Stimulated activated CD4-positive, alpha-beta T cell treated with anti-CD3 and anti-CD28 coated beads, Interleukin-12 subunit alpha, Interleukin-12 subunit beta, amount 100 ng/mL, for 4 hours (primary cell): Measurements from ENCODE around the gene ACOT11.

Experiments used
- DNase-seq: peaks from one replicate; pipeline ENCODE4 v3.0.0-alpha.2; 2020

ACOT11 gene

GRCh38 chr1:54593571-54594160, 45.6 kb downstream of the ACOT11 start:
- DNase-seq, result no peak

DNA sequence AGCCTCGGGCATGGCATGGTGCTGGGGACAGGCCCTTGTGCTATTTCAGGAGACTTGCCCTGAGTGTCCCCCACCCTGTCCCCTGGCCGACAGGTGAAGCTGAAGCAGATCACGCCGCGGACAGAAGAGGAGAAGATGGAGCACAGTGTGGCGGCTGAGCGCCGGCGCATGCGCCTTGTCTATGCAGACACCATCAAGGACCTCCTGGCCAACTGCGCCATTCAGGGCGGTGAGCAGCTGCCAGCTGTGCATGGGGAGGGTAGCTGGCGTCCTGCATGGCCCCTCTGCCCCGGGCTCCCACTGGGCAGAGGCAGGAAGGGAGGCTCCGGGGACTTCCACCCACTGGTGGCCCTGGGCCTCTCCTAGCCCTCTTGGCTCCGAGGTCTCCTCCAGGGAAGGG, 46.4 kb downstream of the ACOT11 start:
- no peak for DNase-seq

DNA sequence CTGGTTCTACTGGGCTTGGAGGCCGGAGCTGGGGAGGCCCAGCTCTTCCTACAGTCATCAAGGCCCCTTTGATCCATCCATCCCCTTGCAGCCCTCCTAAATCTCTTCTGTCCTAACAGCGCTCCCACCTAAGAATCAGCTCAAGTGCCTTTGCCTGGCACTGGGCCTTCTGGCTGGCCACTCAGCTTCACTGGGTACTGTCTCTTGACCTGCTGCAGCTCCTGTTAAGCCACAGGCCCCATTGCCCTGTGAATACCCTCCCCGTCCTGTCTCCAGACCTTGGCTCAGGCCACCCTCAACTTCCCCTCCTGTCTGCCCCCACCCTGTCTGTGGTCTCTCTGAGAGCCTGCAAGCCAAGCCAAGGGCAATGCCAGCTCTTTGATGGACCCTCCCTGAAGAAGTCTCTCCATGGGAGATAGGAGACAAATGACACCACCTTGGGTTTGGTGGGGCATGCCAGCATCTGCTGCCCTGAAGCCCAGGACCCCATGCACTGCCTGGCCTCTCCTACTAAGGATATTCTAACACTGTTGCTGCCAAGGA, 48.0 kb downstream of the ACOT11 start:
- no peak for DNase-seq

- DNase-seq, result no peak
Measured at GRCh38 chr1:54596756-54597155, 48.7 kb downstream of the ACOT11 start.

- no peak for DNase-seq
Measured at GRCh38 chr1:54597455-54598030, 49.5 kb downstream of the ACOT11 start.

DNA sequence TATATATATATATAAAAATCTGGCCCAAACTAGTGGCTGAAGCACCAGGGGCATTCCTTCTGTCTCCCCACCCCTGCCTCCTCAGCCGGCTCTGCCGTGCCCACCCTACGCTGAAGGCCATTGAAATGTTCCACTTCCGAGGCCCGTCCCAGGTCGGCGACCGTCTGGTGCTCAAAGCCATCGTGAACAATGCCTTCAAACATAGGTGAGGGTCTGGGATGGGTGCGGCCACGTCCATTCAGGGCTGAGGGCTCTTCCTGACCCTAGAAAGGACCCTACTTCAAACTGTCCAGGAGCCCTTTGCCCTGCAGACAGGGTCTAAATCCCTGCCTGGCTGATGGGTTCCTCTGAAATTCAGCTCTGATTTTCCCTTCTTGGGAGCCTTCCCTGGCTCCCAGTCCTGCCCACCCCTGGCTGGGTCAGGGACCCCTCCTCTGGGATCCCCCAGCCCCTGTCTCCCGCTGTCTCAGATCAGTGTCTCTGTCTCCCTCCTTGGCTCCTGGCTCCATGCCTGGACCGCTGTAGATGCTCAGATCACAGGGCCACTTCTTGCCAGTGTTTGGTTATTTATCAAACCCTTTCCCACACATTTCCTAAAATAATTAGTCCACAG, 51.3 kb downstream of the ACOT11 start:
- no peak for DNase-seq

GRCh38 chr1:54600947-54601721, 53.1 kb downstream of the ACOT11 start:
- DNase-seq, result no peak

DNA sequence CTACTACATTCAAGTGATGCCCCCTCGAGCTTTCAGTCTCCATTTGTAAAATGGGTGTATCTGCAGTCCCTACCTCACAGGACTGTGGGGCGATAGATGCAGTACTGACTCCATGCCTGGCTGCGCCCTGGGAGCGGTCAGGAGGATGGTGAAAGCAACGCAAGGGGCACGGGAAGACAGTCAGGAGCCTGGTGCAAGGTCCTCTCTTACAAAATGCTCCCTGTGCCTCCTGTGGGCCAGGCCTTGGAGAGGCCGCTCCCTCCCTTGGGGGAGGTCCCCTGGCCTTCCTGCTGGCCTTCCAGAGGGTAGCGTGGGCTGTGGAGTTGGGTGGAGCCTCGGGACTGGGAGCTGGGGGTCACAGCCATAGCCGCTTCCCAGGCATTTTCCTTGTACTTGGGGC, 53.7 kb downstream of the ACOT11 start:
- DNase-seq, result no peak

- no peak for DNase-seq
Measured at GRCh38 chr1:54602554-54602953, 54.5 kb downstream of the ACOT11 start.

GRCh38 chr1:54603241-54603640, 55.2 kb downstream of the ACOT11 start:
- DNase-seq, result no peak

DNA sequence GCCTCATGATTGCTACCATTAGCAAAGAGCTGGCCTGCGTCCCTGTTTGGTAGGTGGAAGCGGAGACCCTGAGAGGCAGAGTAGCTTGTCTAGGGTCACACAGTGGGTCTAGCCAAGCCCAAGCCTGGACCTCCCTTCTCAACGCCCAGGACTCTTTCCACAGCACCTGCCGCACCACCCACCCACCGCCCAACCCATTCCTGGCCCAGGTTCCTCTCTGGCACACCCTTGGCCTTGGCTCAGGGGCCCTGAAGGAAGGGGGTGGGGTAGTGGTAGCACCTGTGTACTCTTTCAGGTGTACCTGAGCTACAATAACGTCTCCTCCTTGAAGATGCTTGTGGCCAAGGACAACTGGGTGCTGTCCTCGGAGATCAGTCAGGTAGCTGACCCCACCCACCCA, 56.0 kb downstream of the ACOT11 start:
- DNase-seq, result no peak

- peak; percentile 6 for DNase-seq
Measured at GRCh38 chr1:54604572-54605370, 56.7 kb downstream of the ACOT11 start.

DNA sequence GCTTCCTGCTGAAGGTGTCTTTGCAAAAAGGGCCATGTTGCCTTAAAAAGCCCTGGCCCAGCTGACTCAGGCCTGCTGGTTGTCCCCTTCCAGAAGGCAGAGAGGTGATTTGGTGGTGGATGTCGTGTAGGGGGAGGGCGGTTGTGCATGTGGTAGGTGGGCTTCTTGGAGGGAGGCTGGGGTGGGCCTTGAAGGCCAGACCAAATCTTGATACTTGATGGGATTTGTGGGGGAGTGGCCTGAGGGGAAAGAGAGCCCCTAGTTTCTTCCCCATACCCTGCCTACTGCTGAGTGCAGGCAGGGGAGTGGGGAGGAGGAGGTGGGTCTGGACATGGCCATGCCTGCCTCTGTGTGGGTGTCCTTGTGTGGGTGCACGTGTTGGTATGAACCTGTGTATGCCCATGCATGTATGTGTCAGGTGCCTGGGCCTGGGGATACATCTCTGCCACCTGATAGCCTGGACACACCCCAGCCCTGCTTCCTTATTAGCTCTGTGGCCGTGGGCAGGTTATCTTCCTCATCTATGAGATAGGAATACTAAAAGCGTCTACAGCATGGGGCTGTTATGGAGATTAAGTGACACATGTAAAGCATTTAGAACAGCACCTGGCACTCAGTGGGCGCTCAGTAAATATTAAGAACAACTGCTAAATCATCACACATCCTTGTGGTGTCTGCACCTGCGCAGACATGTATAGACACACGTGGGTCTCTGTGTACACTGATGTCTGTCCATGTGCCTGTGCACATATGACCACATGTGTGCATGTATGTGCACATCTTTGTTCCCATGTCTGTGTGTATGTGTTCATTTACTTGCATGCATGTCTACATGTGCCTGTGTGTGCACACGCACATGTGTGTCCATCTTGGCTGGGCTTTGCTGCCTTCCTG, 58.3 kb downstream of the ACOT11 start:
- no peak for DNase-seq

DNA sequence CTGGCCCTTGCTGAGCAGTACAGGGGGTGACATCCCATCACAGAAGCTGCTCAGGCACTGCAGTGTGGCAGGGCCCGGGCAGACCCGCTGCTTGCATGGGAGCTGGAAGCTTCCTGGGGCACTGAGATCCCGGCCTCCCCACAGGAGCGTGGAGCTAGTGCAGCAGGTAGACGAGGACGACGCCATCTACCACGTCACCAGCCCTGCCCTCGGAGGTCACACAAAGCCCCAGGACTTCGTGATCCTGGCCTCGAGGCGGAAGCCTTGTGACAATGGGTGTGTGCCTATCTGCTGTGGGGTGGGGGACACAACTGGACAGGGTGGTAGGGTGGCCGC, 58.9 kb downstream of the ACOT11 start:
- DNase-seq, result no peak

GRCh38 chr1:54607821-54608565, 60.0 kb downstream of the ACOT11 start:
- DNase-seq, result no peak

DNA sequence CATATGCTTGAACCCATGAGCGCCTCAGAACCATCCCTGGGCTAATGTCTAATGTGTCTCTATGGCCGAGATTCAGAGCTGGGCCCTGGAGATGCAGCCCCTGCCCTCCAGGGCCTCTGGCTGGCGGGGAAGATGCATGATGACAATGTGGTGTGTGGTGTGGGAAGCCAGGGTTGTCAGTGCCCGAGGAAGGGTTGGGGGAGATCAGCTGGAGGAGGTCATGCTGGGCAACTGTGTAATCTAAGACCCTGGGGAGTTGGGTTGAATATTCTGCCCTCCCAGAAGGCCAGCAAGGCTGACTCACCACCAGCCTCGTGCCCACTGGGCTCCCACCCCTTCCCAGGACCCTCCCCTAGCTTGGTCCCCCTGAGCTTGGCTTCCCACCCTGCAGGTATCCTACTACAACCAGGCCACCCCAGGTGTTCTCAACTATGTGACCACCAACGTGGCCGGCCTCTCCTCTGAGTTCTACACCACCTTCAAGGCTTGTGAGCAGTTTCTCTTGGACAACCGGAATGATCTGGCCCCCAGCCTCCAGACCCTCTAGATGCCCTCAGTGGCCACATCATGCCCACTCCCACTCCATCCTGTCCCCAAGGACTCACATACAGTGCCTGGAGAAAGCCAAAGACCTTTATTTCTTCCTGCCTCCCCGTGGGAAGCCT, 60.7 kb downstream of the ACOT11 start:
- no peak for DNase-seq

DNA sequence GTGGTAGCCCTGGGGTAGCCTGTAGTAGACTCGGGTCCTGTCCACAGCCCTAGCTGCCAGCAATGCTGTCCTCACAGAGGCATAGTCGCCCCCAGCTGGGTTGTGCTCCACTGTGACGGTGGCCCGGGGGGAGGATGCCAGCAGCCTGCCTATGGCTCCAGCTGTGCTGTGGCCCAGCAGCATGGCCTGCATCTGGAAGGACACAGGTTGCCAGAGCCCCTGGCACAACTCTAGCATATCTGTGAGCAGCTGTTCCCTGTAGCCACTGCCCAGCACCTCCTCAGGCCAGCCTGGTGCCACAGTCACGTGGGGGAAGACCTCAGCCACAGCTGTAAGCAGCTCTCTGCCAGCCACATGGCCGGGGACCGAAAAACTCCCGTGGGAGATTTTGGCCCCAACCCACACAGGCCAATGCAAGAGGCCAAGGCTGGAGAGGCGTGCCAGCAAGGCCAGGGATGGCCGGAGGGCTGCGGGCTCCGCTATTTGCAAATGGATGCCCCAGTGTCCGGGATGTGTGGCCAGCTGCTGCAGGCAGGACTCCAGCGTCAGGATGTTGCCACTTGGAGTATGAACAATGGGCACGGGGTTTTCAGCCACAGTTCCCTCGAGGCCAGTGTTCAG, 61.4 kb downstream of the ACOT11 start:
- no peak for DNase-seq

GRCh38 chr1:54610048-54610447, 62.0 kb downstream of the ACOT11 start:
- no peak for DNase-seq

DNA sequence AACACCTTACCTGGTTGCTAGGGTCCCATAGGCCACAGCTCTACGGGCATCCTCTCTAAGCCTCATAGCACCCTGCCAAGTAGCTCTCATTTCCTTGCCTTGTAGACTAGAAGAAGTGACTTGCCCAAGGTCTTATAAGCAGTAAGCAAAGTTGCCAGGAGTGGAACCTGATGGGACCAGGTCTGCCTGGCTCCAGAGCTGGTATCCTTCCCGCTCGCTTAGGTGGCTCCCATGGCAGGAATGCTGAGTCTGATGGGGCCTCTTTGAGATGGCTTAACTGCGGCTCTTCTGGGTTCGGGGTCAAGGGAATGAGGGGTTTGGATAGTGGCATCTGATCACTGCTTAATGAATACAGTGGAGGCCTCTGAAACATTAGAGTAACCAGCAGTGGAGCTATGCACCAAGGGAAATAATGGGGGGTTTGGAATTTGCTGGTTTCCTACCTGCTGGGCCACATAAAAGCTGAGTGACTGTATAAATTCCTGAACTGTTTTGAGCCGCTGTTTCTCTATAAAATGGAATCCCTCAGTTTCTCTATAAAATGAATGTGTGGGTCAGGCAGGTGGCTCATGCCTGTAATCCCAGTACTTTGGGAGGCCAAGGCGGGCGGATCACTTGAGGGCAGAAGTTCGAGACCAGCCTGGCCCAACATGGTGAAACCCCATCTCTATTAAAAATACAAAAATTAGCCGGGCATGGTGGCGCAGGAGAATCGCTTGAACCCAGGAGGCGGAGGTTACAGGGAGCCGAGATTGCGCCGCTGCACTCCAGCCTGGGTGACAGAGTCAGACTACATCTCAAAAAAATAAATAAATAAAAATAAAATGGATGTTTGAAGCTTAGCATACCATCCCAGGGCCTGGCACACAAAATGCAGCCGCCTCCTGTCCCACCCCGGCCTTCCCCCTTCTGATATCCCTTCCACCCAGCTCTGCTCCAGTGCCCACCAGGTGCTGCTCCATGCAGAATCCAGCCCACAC, 62.9 kb downstream of the ACOT11 start:
- no peak for DNase-seq
